Cardiac muscle cell (in vitro differentiated cells and primary cell): Measurements from ENCODE around the gene RIMS3. TPM values are rescaled to one million over a fixed set of nuclear protein-coding genes. Genes with fewer than 3 reads are reported as not detected.

Experiments
- DNase-seq, 2 donors: peaks; one replicate each; pipeline versions ENCODE4 v3.0.0 to v3.0.0-alpha.2; 2010 to 2017; ENCODE audit warnings: low read depth in 1 of 2, low spot score in 1 of 2
- H3K27ac ChIP-seq: fragments of 200-600 bp; sonication (generic); 2 replicates; pipeline ENCODE4 v1.5.1; 2016
- H3K27me3 ChIP-seq: fragments of 200-600 bp; sonication (generic); 2 replicates; pipeline ENCODE4 v1.6.0; 2016; ENCODE audit warnings: control low read depth
- H3K36me3 ChIP-seq: fragments of 200-600 bp; sonication (generic); 2 replicates; pipeline ENCODE4 v1.5.1; 2016; ENCODE audit warnings: control low read depth
- H3K4me1 ChIP-seq: fragments of 200-600 bp; sonication (generic); 2 replicates; pipeline ENCODE4 v1.8.1; 2017; ENCODE audit warnings: low read depth, mild to moderate bottlenecking, mixed run types
- H3K4me3 ChIP-seq: fragments of 200-600 bp; sonication (generic); 2 replicates; pipeline ENCODE4 v1.5.1; 2016; ENCODE audit warnings: mild to moderate bottlenecking
- H3K9me3 ChIP-seq: fragments of 200-600 bp; sonication (generic); 2 replicates; pipeline ENCODE4 v1.5.1; 2017; ENCODE audit warnings: low read depth, mild to moderate bottlenecking, control low read depth
- polyA plus RNA-seq: library from polyadenylated mRNA; unstranded; fragments of >200 nt; fragmentation: Nextera tagmentation; extraction: Ambion mirVana; gene quantifications from 2 replicates; pipeline ENCODE4 v1.2.1, GENCODE V29; 2016
- total RNA-seq: library from RNA; depleted of rRNA; stranded (reverse); fragments of >200 nt; gene quantifications from 2 replicates; pipeline ENCODE4 v1.2.3, GENCODE V29; 2016
- TF ChIP-seq, protein P1 (sequence below): IDR thresholded peaks from 2 replicates; pipeline ENCODE4 v1.5.1; 2012; ENCODE audit warnings: low read depth, mild to moderate bottlenecking, low read length

The RIMS3 gene
- 33.0 and 39.3 TPM in 2 replicates for total RNA-seq
- polyA plus RNA-seq: 29.1 and 29.7 TPM in 2 replicates

DNA sequence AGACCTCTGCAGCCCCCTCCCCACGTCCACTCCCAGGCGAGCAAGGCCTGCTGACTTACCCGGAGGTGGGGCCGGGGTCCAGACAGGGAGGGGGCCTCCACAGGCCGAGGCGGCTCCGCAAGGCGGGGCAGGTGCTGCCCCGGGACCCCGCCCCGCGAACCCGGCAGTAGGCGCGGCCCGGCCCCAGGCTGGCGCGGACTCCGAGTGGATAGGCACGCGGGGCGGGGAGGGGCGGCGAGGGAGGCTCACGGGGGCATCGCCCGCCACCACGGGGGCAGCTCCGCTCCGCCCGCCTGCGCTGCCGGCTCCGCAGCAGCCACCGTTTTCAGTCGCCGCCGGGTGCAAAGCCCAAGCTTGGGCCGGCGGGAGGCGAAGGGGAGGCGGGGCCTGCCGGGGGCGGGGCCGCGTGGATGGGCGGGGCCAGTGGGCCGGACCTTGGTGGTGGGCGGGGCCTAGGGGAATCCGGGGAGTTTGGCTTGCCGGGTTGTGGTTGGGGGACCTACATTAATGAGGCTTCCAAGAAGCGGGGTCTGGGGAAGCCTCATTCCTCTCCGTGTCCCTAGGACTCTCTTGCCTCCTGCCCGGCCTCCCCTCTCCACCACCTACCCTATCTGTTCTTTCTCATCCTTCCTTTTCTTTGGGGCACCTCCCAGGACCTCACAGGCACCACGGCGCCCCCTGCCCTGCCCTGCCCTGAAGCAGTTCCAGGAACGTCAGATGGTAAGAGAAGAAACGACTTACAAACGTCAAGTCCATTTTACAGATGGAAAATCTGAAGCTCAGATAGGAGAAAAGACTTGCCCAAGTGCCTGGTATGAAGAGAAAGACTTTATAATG, at the start of gene RIMS3:
Gene RIMS3 (minus strand): TSS at position 348 of the 837 bp plus-strand sequence. CDS start 23,757 bp downstream, outside the sequence.
- H3K9me3 ChIP-seq: no peaks in the 10 kb centered on the region
- peak within 1 kb of the TSS; percentile 60 for H3K4me3 ChIP-seq
- H3K4me1 ChIP-seq: peaks cover 34% of the 10 kb centered on the region
- no peak within 1 kb of the TSS for H3K27ac ChIP-seq
- TF ChIP-seq, protein P1, sequence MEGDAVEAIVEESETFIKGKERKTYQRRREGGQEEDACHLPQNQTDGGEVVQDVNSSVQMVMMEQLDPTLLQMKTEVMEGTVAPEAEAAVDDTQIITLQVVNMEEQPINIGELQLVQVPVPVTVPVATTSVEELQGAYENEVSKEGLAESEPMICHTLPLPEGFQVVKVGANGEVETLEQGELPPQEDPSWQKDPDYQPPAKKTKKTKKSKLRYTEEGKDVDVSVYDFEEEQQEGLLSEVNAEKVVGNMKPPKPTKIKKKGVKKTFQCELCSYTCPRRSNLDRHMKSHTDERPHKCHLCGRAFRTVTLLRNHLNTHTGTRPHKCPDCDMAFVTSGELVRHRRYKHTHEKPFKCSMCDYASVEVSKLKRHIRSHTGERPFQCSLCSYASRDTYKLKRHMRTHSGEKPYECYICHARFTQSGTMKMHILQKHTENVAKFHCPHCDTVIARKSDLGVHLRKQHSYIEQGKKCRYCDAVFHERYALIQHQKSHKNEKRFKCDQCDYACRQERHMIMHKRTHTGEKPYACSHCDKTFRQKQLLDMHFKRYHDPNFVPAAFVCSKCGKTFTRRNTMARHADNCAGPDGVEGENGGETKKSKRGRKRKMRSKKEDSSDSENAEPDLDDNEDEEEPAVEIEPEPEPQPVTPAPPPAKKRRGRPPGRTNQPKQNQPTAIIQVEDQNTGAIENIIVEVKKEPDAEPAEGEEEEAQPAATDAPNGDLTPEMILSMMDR: no peak
- H3K36me3 ChIP-seq: no peaks in the 10 kb centered on the region
- peak; percentile 58 to 88 for DNase-seq
- no peaks in the 10 kb centered on the region for H3K27me3 ChIP-seq

DNA sequence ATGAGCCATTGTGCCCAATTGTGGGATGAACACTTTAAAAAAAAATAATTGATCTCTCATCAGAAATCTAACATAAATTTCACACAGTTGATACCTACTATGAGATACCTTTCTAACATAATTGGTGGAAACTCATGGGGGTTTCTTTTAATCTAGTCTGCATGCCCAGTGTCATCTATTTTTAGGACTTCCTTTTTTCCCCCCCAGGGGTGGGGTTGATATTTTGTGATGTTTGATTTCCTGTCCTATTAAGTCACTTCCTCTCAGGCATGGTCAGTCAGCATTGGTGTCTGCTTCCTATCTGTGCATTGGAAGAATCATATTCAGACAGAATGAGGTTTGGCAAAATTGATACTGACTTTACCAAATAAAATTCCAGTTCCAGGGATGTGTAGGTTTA, 47.5 kb upstream of the RIMS3 start:
- TF ChIP-seq, protein P1: no peak
- H3K27ac ChIP-seq: no peak overlapping the region
- H3K4me3 ChIP-seq: no peak overlapping the region
- H3K36me3 ChIP-seq: no peaks in the 10 kb centered on the region
- no peaks in the 10 kb centered on the region for H3K27me3 ChIP-seq
- H3K4me1 ChIP-seq: peaks cover 41% of the 10 kb centered on the region
- no peaks in the 10 kb centered on the region for H3K9me3 ChIP-seq
- DNase-seq: no peak

DNA sequence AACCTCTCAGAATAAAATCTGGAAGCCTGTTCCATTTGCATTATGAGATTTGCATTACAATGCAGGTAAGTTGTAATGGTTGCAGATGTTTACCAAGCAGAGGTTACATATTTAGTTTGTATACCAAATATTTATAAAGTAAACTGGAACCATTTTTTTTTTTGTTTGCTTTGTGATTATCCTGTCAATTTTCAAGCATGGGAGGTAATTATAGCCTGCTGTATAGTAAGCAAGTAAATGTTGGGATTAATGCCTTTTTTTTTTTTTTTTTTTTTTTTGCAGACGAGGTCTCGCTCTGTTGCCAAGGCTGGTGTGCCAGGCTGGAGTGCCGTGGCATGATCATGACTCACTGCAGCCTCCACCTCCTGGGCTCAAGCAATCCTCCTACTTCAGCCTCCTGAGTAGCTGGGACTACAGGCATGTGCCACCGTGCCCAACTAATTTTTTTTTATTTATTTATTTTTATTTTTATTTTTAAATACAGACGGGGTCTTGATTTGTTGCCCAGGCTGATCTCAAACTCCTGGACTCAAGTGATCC, 47.0 kb upstream of the RIMS3 start:
- DNase-seq: no peak
- H3K4me1 ChIP-seq: peaks cover 43% of the 10 kb centered on the region
- no peaks in the 10 kb centered on the region for H3K36me3 ChIP-seq
- peak overlapping the region; percentile 67 for H3K4me3 ChIP-seq
- peak overlapping the region; percentile 99 for H3K27ac ChIP-seq
- H3K9me3 ChIP-seq: no peaks in the 10 kb centered on the region
- TF ChIP-seq, protein P1: no peak
- H3K27me3 ChIP-seq: no peaks in the 10 kb centered on the region

DNA sequence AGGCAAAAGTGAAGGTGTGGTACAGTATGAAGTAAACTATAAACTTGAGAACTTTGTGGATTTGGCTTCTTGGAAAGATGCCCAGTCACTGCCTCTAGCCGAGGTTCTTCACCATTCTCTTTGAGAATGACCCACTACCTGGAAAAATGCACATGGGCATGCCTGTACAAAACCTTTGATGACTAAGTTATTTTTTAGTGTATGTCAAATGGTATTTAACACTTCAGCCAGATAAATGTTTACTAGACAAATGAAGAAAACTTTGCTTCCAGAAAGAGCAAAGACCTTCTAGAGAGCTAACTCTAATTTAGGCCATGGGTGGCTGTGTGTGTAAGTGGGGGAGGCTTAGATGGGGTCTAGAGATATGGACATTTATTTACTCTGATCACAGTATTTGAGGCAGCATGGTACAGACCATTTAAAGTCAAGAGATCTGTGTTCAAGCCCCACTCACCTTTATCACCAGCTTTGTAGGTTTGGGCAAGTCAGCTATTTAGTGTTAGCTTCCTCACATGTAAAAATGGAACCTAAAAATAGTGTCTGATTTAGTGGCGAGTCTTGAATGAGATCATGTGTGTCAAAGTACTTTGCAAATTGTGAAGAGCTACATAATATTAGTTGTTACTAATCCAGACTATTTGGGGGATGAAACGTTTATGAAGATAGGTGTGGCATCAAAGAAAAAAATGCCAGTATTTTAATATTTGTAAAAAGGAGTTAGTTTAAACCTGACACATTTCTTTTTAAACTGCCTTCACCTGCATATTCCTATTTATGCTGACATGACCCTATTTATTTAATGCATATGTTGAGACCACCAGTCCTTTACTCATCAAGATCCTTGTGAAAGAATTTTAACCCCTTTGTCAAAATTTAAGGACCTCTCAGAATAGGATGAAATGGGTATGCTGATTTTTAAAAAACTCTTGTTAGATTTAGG, 46.3 kb upstream of the RIMS3 start:
- peak; percentile 28 to 51 for DNase-seq
- peaks cover 43% of the 10 kb centered on the region for H3K4me1 ChIP-seq
- H3K27ac ChIP-seq: peak overlapping the region; percentile 99
- peak overlapping the region; percentile 67 for H3K4me3 ChIP-seq
- H3K36me3 ChIP-seq: no peaks in the 10 kb centered on the region
- TF ChIP-seq, protein P1: no peak
- H3K9me3 ChIP-seq: no peaks in the 10 kb centered on the region
- H3K27me3 ChIP-seq: no peaks in the 10 kb centered on the region

DNA sequence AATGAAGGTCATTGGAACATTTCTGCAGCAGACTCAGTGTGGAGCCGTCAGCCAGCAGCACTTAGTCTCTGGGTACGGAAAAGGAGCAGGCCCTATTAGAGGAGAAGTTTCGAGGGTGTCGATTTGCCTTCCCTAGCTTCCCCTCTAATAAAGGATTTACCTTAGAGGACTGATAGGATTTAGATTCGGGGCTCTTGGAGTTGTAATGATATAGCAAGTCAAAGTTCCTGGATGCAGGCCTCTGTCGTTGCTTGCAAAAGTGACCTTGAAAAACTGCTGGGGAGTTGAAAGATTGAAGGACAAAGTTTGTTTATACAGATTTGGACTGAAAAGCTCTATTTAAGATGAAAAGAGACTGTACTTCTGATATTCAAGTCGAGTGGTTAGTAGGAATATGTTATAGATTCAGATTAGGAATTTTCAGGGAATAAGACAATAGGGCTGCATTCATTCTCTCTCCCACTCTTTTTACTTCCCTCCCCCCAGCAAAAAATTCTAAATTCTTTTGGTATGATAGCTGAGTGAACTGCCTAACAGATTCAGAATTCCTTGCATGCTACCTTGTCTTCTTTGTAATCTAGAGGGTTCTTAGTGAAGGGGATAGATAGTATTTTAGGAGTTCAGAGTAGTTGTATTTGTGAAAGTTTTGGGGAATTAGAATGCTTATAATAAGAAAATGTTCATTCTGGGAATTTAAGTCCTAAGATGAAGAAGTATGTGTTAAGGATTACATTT, 45.3 kb upstream of the RIMS3 start:
- peak overlapping the region; percentile 67 for H3K4me3 ChIP-seq
- no peaks in the 10 kb centered on the region for H3K27me3 ChIP-seq
- no peaks in the 10 kb centered on the region for H3K9me3 ChIP-seq
- TF ChIP-seq, protein P1: no peak
- H3K4me1 ChIP-seq: peaks cover 34% of the 10 kb centered on the region
- H3K27ac ChIP-seq: peak overlapping the region; percentile 99
- DNase-seq: peak in 1 of 2 donors; percentile 41
- no peaks in the 10 kb centered on the region for H3K36me3 ChIP-seq
